Stimulated activated CD4-positive, alpha-beta T cell treated with anti-CD3 and anti-CD28 coated beads, Interleukin-4, amount 100 ng/mL, for 48 hours (primary cell): Measurements from ENCODE around the gene AZGP1.
"Not testable (repeated sequence)": the region's sequence is repeated elsewhere in the genome, so short reads cannot be mapped to it uniquely, and the experiment has no call there.

Experiments
- DNase-seq, 2 donors: peaks; one replicate each; pipeline ENCODE4 v3.0.0-alpha.2; 2020; ENCODE audit warnings: low read depth in 2 of 2

AZGP1 gene

DNA sequence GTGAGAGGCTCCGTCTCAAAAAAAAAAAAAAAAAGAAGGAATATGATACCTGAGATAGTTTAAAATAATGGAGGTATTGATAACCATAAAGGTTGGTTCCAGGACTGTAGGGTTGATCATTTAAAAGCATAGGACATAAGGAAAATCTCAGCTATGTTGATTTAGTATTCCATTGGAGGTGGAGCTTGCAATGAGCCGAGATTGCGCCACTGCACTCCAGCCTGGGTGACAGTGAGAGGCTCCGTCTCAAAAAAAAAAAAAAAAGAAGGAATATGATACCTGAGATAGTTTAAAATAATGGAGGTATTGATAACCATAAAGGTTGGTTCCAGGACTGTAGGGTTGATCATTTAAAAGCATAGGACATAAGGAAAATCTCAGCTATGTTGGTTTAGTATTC, 23.2 kb downstream of the AZGP1 start:
- DNase-seq: not testable (repeated sequence)

DNA sequence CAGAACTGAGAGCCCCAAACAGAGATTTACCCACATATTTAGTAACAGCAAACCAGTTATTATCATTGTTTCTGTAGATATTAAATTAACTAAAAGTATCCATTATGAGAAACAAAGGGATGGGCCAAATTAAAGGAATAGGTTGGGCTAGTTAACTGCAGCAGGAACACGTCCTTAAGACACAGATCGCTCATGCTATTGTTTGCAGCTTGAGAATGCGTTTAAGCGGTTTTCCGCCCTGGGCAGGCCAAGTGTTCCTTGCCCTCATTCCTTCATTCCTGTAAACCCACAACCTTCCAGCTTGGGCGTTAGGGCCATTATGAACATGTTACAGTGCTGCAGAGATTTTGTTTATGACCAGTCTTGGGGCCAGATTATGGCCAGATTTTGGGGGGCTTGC, 25.0 kb downstream of the AZGP1 start:
- not testable (repeated sequence) for DNase-seq

DNA sequence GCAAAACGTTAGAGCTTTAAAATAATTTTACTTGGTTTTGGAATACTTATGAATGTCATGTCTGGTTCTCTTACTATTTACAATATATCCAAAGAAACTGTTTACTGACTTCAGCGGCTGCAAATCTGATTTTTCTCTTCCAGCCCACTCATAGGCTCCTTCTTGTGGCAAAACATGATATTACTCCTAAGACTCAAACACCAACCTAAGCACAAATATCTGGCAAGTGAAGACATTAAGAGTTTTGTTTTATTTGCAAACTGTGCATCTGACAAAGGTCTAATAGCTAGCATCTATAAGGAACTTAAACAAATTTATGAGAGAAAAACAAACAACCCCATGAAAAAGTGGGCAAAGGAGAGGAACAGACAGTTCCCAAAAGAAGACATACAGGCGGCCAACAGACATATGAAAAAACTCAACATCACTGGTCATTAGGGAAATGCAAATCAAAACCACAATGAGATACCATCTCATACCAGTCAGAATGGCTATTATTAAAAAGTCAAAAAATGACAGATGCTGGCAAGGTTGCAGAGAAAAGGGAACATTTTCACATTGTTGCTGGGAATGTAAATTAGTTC, 26.1 kb downstream of the AZGP1 start:
- DNase-seq: no peak

DNA sequence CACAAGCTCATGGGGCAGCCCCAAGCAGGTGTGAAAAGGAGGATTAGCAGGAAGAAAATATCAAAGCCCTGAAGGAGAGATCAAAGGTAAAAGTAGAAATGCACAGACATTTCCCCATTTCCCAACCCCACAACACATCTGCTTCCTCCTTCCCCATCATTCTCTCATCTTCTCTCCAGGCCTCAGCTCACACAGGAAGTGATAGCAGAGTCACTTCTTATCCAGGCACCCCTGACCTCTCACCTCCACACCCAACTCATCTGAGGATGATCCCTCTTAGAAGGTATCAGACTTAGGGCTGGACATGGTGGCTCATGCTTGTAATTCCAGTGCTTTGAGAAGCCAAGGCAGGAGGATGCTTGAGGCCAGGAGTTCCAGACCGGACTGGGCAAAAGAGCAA, 28.2 kb downstream of the AZGP1 start:
- DNase-seq: no peak

DNA sequence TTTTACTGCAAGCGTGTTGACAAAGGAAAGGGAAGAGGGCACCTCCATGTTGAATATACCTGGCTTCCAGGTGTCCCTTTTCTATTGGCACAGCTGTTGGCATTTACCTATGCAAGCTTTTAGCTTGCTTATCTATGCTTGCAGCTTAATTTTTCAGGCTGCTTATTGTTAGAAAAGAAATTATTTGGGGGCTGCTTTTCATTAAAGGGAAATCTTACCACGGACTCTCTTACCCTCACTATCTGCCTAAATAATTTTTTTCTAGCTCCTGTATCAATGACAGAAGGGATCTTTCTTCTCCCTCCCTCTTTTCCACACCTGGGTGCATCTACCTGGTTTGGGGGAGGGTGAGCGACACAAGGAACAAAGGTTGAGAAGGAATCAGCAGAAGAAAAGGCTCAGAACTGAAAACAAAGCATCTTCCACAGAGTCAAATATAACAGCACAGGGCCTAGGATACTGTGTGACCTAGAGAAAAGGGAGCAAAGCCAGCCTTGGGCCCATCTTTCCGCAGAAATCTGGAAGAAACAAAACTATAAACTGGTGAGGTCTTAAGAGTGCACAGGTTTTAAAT, 31.2 kb downstream of the AZGP1 start:
- DNase-seq: no peak

DNA sequence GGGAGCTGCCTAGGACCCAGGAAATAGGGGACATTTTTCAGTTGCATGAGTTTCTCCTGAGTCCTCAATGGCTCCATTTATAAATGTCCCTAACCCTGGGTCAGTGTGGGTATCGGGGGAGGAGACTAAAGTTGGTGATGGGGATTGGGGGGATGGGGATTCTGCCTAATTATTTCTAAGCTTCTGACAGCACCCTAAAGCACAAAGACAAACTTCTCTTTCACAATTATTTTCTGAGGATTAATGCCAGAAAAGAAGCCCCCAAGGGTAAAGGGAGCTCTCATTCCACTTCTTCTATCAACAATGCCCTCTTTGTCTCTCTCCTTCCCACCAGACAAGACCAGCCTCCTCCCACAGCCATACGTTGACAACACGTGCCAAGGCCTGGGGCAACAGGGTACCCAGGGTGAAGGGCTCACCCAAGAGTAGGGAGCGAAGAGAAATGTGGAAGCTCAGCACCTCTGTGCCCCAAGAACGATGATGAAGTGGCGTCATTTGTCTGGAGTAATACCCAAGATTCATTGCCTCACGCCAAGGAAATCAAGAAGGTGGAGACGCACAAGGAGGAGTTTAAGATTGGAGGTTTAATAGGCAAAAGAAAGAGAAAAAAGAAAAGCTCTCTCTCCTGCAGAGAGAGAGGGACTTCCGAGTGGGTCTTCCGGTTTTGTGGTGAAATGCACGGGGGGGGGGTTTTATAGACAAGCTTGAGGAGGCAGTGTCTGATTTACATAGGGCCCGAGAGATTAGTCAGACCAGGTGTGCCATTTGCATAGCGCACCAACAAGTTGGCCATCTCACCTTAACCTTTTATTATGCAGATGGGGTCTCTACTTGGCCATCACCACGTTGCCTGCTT, 32.0 kb downstream of the AZGP1 start:
- DNase-seq: no peak

DNA sequence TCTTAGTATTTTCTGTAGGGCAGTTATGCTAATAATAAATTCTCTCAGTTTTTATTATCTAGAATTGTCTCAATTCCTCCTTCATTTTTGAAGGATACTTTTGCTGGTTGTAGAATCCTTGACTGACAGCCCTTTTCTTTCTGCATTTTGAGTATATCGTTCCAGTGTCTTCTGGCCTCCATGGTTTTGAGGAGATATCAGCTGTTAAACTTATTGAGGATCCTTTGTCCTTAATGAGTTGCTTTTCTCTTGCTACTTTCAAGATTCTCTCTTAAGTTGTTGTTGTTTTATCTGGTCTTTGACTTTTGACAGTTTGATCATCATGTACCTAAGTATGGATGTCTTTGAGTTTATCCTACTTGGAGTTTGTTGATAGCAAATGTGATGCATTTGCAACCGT, 37.5 kb downstream of the AZGP1 start:
- DNase-seq: no peak

DNA sequence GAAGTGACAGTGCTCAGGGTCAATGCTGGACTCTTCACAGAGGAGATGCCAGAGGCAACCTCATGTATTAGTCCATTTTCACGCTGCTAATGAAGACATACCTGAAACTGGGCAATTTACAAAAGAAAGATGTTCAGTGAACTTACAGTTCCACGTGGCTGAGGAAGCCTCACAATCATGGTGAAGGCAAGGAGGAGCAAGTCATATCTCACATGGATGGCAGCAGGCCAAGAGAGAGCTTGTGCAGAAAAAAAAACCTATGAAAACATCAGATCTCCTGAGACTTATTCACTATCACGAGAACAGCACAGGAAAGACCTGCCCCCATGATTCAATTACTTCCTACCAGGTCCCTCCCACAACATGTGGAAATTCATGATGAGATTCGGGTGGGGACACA, 40.8 kb downstream of the AZGP1 start:
- not testable (repeated sequence) for DNase-seq

DNA sequence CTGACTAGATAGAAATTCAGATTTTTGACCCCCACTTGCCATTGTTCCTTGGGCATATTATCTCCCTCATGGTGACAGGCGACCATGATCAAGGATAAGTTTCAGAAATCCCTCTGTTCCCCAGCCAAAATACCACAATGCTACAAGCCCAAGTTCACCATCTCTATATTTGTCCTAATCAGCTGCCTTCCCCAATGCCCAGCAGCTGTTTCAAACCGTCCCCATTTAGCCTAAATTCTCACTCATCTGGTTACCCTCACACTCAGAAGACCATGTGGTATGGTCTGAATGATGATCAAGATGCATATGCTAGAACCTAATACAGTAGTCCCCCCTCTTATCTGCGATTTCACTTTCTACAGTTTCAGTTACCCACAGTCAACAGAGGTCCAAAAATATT, 45.5 kb downstream of the AZGP1 start:
- DNase-seq: no peak

DNA sequence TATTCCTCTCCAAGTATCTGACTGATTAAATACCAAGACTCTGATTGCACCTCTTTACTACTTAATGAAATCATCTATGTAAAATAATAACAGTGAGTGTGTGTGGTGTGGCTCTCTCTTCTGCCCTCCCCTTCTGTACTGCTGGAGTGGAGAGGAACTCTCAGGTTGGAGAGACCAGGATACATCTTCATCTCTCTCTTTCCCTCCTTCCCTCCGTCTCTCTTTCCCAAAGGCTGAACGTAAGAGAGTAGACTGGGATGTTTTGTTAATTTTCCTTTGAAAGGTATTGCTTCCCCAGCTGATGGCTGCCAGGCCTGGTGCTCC, 46.1 kb downstream of the AZGP1 start:
- DNase-seq: no peak

DNA sequence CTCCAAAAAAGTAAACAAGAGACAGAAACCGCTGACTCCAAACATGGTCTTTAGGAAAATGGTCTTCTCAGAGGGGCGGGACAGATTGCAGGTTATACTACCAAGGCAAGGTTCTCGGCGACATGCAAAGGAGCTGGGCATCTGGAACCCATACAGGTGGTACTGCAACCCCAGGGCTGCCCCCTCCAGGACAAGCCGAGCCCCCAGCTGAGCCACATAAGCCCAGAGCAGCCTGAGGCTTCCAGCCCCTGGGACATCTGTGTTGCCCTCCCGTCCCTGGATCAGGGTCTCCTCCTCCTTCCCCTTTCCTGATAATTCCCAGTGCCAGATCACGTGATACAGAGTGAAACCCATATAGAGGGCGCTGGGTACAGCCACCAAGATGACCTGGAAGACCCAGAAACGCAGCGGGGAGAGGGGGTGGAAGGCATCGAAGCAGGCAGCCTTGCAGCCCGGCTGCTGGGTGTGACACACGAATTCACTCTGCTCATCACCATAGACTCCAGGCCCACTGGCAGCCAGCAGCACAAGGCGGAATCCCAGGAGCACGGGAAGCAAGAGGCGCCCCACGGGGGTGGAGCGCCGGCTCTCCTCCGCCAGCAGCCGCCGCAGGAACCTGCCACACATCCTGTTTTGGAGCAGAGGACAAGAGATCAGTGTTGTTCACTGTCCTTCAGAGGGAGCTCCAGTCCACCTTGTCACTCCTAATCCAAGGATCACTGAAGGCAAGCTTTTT, 46.7 kb downstream of the AZGP1 start, which contains the start of gene GJC3:
Gene GJC3, minus strand, starts transcription at position 627 of the 736 bp plus-strand sequence. Its CDS starts 0 bp downstream, at position 627.
- peak; percentile 12 to 14 for DNase-seq

DNA sequence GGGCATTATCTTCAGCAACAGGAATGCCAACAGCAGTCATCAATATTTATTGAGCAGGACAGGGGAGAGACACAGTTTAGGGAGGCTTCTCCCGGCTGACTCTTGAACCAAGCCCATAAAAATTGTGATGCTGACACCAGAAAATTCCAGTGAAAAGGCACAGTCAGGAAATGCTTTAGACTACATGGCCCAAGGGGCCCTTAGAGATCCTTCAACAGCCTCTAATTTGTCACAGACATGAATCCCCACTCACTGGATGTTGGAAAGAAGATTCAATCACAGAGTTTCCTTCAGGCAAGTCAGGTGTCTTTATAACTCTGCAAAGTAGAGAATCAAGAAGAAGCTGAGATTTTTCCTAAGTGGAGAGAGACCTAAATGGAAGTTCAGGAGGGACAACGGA, 47.6 kb downstream of the AZGP1 start:
- no peak for DNase-seq

DNA sequence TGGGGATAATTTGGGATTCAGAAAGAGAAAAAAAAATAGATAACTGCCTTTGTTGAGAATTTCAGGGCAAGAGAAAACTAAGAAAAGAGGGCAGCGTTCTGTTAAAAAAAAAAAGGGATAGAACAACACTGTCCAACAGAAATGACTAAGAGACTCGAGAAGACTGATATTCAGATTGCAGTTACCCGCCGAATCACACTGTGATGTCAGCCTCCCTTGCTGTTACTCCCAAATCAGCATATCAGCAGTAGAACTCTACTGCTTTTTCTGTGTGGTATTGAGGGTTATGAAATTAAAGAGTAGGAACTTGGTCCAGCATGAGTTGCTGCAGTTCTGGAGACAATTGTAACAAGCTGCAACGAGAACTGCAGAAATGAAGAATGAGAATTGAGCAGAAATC, 48.3 kb downstream of the AZGP1 start:
- no peak for DNase-seq

DNA sequence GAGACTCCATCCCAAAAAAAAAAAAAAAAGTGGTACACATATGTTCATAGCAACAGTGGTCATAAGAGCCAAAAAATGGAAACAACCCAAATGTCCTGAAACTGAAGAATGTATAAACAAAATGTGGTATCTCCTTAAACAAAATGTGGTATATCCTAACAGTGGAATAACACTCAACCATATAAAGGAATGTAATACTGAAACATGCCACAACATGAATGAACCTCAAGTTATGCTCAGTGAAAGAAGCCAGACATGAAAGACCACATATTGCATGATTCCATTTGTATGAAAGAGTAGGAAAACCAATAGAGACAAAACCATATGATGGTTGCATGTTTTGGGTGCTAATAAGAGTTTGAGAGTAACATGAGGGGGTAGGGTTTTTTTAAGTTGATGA, 49.5 kb downstream of the AZGP1 start:
- no peak for DNase-seq

DNA sequence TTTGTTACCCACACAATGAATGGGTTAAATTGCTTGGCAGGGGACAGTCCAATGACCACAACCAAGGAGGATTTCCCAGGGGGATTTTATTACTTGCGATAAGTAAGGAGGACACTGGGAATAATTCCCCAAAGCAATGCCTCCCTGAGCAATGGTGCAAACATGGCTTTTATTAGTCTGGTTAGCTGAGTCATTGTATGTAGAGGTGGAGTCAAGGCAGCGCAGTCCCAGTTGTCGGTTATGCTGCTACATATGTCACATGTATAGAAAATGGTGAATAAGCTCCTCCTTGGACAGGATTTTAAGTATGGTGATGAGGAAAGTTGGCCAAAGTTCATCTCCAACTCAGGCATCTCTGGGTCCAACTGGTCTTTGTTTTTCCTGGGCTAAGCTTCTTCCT, 52.6 kb downstream of the AZGP1 start:
- no peak for DNase-seq

DNA sequence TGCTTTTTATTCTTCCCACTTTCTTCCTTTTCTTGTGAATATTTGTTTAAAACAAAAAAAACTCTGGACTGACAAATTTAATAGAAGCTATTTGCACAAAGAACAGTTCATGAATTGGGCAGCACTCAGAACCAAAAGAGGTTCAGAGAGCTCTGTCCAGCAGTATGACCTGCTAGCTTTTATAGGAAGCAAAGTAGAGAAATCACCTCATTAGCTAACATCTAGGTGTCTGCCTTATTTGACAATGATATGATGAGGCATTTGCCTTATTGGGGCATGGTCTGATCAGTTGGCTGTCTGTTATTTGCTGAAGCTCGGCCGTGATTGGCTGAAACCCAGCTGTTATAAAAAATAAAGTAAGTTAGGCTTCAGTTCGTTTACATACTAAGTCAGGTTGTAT, 55.7 kb downstream of the AZGP1 start:
- no peak for DNase-seq

DNA sequence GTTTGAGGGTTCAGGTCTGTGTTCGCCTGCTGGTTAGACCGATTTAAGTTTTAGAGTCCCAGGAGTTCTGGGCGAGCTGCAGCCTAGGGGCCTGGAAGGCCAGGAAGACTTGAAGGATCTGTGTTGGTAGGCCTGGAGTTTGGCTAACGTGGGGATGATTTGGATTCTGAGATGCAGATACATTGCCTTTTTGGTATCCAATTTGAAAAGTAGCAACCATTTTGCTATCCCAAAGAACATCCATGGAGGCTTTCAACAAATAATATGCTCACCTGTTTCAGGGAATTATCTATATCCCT, 56.1 kb downstream of the AZGP1 start:
- no peak for DNase-seq

DNA sequence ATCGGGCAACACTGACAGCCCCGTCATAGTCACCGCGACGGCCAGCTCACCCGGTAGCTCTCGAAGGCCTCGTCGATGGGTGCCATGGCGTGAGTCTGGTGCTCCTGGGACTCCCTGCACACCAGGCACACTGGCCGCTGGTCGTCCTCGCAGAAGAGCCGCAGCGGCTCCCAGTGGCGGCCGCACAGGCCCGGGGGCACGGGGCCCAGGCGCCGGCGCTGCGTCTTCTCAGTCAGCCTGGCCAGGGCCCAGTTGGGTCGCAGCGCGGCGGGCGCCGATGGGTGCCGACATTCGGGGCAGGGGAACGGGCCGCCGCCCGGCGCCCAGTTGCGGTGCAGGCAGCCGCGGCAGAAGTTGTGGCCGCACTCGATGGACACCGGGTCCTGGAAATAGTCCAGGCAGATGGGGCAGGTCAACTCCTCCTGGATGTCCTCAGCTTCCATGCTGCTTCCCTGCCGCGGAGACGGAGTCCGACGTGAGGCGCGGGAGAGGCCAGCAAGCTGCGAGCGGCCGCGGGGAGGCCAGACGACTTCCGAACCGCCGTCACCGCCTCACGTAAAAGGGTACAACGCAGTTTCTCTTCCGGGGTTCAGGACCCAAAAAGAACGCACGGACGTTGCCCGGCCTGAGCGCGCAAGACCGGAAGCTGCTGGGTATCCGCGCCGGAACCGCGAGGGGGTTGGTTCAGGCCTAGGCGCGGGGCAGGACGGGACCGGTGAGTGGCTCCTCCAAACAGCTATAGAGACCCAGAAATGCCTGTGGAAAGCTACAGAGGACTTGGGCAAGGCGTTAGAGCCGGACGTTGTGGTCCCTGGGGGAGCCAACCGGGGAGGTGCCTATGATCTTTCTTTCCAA, 56.6 kb downstream of the AZGP1 start, which contains the start of gene TRIM4:
Gene TRIM4, minus strand, starts transcription at position 572 of the 855 bp plus-strand sequence. Its CDS starts 129 bp downstream, at position 443.
- peak; percentile 83 to 90 for DNase-seq
